Stimulated activated CD8-positive, alpha-beta memory T cell treated with anti-CD3 and anti-CD28 coated beads, Interleukin-15, amount 100 ng/mL, for 48 hours (primary cell): Measurements from ENCODE around the gene DGKB.

ENCODE experiments used
- DNase-seq, 2 donors: peaks; one replicate each; pipeline ENCODE4 v3.0.0-alpha.2; 2020; ENCODE audit warnings: low read depth in 2 of 2

DGKB gene

DNA sequence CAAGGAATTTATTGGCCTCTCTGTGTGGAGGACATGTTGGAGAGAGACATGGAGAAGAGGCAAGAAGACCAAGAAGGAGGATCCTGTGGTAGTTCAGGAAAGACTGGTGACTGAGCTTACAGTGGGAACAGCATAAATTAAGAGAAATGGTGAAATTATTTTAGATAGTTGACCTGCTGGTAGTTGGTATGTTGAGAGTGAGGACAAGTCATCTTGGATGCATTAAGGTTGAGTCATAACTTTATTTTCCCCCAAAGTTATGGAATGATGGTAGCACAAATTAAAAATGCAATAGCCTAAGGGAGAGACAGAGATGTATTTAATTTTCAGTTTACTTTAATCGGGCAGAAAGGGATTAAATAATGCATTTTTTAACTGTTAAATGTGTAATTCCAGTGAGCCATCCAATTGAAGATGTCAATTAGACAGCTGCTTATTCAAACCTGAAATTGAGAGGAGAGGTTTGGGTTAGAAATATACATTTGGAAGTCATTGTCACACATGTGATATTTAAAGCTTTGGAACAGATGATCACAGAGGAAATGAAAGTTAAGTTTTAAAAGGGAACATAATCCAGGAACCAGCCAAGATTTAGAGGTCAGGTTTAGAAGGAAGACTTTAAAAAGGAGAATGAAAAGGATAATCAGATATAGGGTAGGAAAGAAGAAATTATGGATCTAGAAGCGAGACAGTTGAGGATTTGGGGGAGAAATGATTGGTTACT lies 80.6 kb downstream of the DGKB start:
- DNase-seq: no peak

DNA sequence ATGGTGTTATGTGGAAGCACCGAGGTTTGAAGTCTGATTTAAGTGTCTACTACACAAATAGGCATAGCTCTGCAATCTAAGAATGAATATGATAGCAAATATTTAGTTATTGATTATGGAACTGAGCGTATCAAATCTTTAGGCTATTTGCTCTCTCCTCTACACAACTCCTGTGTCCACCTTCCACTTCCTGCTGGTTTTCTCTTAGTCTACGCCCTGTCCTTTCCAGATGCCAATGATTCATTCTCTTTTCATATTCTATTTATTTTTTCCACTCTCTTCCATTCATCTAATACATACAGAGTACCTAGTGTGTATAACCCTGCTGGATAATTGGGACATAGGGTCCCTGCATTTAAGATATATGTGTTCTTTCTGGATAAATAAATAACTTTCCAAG lies 83.7 kb downstream of the DGKB start:
- no peak for DNase-seq

DNA sequence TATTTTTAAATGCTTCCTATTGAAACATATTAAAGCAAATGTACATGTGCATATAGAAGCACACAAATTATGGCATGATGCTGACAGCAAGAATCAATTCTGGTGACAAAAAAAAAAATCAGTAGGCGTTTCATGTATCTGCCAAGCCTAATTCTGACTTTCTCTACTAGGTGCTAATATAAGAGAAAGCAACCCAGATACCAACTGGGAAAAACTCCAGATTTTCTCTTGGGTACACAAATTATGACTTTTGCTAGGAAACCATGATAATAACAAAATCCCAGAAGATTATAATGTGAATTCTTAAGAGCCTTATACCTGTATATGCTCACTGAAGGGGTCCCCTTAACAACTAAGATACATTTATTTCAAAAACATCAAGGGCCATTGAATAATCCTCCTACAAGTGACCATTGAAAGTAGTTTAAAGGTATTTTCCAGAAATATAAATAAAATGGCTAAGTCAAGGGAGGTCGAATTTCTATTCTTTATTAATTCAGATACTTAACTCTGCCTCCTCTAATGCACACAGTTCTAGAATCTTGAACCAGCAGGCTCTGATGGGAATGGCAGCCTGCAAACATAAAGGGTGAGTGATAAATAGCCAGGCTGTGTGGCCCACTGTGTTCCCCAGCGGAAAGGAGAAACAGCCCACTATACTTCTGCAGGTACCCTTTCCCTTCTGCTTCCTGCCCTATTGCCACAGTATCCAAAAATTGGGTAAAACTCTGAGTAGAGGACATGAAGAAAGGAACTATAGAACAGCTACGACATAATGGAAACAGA lies 84.5 kb downstream of the DGKB start:
- DNase-seq: no peak

DNA sequence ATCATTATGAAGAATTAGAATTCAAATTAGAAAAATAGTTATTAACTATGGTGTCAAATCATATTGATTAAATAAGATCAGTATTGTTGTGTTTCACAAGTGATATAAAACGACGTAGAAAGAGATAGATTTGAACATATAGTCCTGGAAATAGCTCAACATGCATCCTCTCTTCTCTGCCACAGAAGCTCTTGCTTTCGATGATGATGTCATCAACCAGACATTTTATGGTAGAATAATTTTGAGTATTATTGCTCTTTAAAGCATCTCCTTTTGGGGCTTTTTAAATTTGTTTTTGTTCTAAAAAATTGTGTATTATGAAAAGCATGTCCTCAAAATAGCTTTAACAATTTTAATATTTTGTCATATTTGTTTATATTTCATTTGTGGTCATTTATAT lies 95.0 kb downstream of the DGKB start:
- DNase-seq: no peak

DNA sequence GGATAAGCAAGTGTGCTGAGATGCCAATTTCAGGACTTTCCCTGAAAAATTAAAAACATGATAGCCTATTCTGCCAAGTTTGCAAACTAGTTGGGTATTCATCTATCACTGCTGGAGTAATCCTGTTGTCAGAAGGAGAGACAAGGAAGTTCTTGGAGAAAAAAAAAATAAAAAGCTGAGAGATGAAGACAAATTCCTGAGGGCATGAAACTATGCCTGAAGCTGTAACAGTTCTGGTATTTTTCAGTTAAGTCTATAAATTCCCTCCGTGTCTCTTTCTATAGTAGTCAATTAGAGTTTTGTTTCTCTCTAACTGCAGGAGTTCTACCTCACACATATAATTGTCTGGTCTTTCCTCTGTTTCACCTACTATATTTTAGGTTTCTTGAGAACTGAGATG lies 95.7 kb downstream of the DGKB start:
- DNase-seq: no peak

DNA sequence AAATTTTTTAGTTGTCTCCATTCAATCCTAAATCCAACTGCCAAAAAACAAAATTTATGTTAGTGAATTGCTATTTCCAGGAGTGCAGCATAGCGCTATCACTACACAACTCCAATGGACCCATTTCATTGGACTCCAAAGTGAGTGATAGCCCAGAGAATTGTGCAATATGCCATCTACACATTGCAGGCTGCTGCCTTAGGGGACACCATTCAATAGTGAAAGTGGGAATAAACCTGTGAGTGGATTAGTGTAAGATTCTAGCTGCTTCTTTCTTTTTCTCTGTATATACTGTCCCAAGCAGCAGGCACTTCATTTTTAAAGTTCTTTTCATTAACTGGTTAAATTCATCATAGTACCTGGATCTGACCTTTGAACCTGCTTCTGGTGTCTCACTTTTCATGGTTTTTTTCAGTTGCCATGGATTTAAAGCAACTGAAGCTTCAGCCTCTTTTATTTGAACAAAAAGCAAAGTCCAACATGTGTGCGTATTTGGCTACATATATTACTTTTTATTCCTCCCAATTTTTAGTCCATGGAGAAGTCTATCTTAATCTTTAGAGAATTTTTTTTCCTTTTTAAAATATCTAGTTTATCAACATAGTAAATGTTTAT lies 97.3 kb downstream of the DGKB start:
- no peak for DNase-seq

DNA sequence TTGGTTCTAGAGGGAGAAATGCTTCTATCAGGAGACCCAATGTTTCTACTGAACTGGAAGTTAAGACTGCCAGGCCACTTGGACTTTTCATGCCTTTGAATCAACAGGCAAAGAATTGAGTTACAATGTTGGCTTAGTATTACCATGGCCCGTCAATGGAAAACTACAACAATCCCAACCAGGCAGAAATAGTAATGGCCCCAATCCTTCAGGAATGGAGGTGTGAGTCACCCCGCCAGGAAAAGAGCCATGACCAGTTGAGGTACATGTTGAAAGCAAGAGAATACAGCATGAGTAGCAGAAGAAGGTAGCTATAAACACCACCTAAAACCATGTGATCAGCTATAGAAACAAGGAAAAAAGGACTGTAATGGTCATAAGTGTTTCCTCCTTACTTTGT lies 101.9 kb downstream of the DGKB start:
- DNase-seq: no peak

DNA sequence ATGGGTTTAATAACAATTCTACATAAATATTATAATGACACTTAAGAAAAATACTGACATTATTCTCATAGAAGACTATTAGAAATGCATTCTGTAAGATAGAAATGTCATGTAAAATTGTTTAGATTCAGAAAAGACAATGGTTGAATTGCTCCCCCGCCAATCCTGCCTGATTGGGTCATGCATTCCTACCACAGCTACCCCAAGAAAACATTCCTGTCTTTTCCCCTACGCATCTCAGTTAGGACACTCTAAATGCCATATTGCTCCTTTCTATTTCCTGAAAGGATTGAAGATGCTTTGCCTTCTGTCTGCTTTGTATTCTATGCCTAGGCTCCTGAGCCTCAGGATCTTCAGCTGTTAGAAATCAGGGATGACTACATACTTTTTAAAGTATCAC lies 109.4 kb downstream of the DGKB start:
- DNase-seq: no peak

DNA sequence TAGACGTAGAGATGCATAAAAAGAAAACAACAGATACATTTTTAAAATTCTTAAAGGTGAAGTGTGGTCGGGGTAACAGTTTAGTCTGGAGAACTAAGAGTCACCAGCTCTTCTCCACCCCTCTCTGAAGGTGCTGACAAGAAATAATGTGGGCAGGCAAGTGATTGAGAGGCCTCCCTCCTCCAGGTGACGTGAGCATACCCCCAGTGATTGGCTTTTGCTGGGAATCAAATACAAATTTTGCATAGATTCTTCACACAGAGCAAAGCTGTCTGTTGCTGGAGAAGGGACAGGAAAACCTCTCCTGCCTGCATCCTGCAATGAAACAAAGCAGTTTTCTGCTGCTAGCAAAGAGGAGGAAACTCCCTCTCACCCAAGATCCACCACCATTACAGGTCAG lies 115.0 kb downstream of the DGKB start:
- no peak for DNase-seq

DNA sequence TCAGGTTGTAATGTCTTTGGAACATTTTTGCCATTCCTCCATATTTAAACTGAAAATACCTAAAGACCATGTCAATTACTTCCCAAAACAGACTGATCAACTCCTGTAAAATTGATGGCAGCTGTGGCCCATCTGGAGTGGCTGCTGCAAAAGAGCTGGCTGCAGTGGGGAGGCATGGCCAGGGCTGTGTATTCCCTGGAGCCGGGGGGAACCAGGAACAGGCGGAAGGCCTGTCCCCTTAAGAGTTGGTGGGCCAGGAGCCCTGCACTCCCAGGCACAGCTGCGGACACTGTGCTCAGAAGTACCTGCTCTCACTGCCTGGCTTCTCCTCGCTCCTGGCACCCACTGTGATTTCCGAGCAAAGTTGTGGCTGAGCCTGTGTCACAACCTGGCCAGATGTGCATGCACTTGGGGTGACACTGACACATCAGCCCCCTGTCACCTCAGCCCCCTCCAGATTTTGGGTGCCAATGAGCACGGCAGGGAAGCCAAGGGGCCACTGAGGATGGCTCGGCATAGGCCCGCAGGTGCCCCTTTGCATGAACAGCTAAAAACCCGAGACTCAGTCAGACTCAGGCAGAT lies 116.1 kb downstream of the DGKB start:
- no peak for DNase-seq

DNA sequence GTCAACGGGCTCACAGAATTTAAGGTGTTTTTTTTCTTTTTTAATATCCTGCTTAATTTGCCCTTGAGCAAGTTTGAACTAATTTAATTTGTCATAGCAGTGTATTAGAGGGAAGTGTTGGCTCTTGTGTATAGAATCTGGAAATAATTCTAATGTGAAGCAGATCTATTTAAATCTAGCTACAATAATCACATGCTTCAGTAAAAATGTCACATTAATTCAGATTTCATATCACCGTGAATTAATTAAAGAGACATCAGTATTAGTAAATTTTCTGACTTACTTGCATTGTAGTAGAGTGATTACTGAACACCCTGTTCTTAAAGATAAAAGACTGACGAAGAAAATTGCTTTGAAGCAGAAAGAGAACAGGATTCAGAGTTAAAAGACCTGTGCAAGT lies 124.7 kb downstream of the DGKB start:
- DNase-seq: no peak

DNA sequence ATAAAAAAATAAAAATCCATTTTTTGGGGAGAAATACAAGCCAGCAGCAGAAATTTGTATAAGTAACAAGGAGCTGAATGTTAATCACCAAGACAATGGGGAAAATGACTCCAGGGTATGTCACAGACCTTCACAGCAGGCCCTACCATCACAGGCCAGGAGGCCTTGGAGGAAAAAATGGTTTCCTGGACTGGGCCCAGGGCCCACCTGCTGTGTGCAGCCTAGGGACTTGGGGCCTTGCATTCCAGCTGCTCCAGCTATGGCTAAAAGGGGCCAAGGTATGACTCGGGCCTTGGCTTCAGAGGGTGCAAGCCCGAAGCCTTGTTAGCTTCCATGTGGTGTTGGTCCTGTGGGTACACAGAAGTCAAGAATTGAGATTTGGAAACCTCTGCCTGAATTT lies 126.3 kb downstream of the DGKB start:
- no peak for DNase-seq

DNA sequence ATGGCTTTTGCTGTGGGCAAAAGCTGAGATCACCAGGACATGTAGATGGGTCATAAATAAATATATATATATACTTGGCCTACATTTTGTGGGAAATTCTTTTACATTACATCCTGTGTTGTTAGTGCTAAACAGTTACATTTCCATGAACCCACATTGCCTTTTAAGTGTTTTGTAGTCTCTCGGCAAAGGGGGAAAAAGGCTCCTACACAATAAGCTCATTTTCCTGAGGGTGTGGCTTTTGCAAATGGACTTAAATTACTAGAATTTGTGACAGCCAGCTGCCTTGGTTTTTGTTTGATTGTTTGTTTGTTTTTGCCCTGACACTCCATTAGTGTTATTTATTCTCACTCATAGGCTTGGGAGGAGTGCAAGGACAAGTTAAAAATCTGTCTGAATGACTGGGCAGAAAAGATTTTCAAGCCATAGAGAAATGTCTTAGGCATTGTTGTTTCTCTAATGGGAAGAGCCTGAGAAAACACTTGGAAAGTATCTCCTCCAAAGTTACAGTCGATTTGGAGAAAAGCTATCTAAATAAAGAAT lies 128.8 kb downstream of the DGKB start:
- no peak for DNase-seq

DNA sequence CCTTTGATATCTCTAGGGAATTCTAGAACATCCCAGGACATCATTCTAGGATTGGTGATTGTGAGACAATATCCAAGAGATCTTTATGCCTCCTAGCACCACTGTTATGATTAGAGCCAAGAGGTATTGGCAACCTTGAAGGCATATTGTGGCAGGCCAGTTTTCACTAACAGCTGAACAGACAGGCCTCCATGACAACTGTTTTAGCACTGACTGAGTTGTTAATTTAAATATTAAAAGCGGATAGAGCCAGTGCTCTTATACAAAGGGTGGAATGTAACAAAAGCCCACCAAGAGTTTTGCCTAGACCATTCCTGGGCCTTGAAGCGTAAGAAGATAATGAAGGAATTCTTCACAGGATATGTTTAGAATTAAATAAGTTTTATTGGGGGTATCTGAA lies 131.9 kb downstream of the DGKB start:
- no peak for DNase-seq

DNA sequence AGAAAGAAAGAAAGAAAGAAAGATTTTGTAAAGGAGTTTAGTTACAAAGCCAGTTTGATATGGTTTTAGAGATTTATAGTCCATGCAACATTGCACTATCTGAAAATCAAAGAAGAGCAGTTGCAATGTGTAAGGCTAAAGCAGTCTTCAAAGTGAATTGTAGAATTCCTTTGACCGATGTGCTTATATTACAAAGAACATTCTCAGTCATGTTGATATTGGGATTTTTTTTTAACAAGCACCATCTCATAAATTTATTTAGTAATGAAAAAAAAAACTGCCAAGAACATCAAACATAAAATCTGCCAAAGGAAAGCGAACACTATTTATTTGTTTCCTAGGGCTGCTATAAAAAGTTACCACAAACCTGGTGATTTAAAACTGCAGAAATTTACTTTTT lies 133.3 kb downstream of the DGKB start:
- DNase-seq: no peak

DNA sequence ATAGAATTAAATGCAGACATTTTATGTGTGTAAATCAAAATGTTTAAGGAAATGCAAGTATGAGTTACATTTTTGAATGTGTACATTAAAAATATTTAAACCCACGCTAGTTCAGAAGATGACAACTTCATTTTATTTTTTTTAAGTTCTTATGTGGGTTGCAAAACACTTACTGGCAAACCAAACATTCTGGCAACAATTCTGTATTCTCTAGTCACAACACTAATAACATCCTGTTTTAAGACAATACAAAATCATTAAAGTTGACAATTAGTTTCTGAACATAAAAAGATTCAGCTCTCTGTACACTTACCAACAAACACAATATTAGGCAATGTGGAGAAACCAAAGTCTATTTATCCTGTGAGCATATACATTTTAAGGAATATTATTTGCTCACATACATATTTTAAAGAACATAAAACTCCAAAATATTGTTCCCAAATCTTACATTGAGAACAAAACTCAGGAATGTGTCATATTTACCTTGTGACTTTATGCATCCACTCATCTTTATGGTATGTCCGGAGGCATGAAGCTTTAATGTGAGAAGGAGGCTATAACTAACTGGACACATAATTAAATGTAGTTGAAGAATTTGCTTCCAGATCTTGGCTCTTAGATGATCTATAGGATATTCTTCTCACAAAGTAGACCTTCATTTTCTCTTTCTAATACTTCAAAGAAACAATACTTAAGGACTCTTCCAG lies 134.7 kb downstream of the DGKB start:
- DNase-seq: no peak

DNA sequence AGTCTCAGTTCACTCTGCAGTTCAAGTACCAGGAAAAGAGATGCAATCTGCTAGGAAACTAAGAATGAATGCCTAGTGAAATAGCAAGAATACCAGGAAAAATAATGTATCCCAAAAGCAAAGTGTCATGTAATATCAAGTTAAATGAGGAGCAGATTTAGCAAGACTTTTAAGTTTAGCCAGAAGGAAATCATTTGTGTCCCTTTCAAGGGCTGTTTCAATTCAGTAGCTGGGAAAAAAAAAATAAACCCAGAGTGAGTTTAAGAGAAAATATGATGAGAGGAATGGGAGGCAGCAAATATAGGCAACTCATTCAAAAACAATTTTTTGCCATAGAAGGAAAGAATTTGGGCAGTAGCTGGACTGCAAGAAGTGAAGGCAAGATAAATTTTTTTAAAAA lies 135.8 kb downstream of the DGKB start:
- no peak for DNase-seq

DNA sequence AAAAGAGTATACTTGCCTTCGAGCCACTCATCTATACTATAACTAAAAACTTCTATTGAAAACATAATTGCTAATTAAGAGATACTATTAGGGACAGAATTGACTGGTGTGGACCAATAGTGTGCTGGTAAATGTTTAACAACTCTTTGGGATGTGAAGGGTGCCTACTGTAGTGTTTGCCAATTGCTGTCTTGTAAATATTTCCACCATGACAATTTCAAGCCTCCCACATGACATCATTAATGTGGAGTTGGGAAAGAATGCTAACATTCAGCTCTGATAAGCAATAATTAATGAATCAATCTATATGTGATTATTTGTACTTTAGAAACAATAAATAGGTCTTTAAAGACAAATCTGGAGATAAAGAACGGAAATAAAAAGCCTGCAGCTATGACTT lies 136.8 kb downstream of the DGKB start:
- no peak for DNase-seq

DNA sequence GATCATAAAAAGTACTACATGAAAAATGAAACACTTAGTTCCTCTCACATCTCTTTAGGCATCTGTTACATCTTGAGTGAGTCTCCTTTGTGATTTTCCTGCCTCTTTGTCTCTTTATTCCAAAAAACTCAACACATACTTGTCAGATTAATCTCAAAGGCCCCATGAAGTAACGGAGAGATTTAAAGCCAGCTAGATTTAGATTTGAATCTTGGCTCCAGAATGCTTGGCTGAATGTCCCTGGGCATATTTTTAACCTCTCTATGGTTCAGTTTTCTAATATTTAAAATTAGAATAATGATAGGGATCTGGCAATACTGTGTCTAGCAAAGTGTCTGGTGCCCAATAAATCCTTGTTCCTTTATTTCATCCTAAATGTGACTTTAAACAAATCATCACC lies 140.0 kb downstream of the DGKB start:
- DNase-seq: no peak

DNA sequence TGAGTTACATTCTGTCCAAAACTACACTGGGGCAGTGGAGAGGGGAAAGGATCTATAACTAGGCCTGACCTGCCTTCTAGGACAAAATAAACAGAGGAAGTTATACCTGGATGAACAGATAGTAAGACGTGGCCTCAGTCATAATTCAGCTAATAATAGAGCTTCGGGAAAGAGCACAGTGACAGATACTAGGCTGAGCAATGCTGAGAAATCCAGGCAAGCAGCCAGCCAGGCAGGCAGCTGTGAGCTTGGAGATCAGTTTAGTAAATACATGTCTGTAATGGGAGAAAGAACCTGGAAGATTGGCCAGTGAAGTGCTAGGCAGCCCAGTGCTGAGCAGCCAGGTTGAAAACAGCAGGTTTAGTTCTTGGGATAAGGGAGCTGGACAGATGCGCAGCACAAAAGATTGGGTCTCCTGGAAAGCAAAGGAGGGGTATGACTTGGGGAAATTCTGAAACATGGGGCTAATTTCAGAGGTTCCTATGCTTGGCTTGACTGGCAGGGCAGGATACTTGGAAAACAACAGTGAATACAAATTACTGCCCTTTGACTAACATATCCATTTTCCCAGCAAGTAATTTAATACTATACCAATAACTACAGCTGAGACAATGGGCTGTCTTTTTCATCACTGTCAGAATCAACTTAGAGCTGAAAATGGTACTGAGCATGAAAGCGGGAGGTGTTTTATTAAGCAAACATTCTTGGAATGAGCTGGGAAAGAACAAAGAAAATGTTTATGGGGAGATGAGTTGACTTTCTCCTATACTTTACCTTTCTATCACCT lies 140.8 kb downstream of the DGKB start:
- no peak for DNase-seq
